Measurements from ENCODE around the gene DDX3X. TPM values are rescaled to one million over a fixed set of nuclear protein-coding genes. Genes with fewer than 3 reads are reported as not detected.

Gene DDX3X
- total RNA-seq, 1 donor from 2014 or later, result 264 TPM

DNA sequence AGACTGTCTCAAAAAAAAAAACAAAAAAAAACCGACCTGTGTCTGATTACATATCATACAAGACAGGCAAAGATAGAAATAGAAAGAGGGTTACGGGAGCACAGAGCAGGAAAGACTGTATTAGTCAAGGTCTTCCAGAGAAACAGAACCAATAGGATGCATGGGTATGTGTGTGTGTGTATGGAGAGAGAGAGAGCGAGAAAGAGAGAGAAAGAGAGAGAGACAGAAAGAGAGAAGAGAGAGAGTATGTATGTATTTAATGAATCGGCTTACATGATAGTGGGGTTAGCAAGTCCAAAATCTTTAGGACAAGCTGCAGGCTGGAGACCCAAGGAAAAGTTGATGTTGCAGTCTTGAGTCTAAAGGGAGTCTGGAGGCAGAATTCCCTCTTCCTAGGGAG is 7.5 kb upstream of the DDX3X start:
- Histone ChIP-seq H3K4me1 (no peaks in the 10 kb centered on the region), H3F3A (ENCODE audit: low read depth) (peaks cover 5% of the 10 kb centered on the region), H3K9ac (no peak overlapping the region), H3K4me2 (no peak overlapping the region), H3K27ac (no peak overlapping the region), H2AFZ (replicated peaks) (no peak overlapping the region), H3K36me3 (no peaks in the 10 kb centered on the region), H3K27me3 (no peaks in the 10 kb centered on the region), H3K4me3 (no peak overlapping the region), H3K9me3 (ENCODE audit: low read depth) (no peaks in the 10 kb centered on the region), H3K79me2 (ENCODE audit: low read depth) (peaks cover 5% of the 10 kb centered on the region), H4K20me1 (ENCODE audit: low read depth) (no peaks in the 10 kb centered on the region)
- no peak for DNase-seq (ENCODE audit: low spot score)
- Mint-ChIP-seq H3K27ac (no peak overlapping the region), H3K36me3 (no peaks in the 10 kb centered on the region), H3K4me3 (no peak overlapping the region), H3K27me3 (ENCODE audit: insufficient read depth, low read depth) (no peaks in the 10 kb centered on the region), H3K9me3 (peaks cover 8% of the 10 kb centered on the region), H3K4me1 (no peaks in the 10 kb centered on the region)
- no peak for TF ChIP-seq EZH2phosphoT487 (IDR thresholded peaks at IDR 0.05)
- no peak for TF ChIP-seq EZH2 (IDR thresholded peaks at IDR 0.05)
- no peak for TF ChIP-seq CTCF (IDR thresholded peaks at IDR 0.05)

GRCh38 chrX:41327341-41327740 is 6.6 kb upstream of the DDX3X start:
- Histone ChIP-seq H2AFZ (replicated peaks) (no peak overlapping the region), H3K27ac (no peak overlapping the region), H3K79me2 (ENCODE audit: low read depth) (peaks cover 14% of the 10 kb centered on the region), H3K9ac (no peak overlapping the region), H3K4me1 (peaks cover 7% of the 10 kb centered on the region), H3K27me3 (no peaks in the 10 kb centered on the region), H3K4me3 (no peak overlapping the region), H4K20me1 (ENCODE audit: low read depth) (no peaks in the 10 kb centered on the region), H3K9me3 (ENCODE audit: low read depth) (no peaks in the 10 kb centered on the region), H3K36me3 (no peaks in the 10 kb centered on the region), H3F3A (ENCODE audit: low read depth) (peaks cover 7% of the 10 kb centered on the region), H3K4me2 (no peak overlapping the region)
- no peak overlapping the region for H3K27ac Mint-ChIP-seq
- peaks cover 3% of the 10 kb centered on the region for H3K4me1 Mint-ChIP-seq
- no peak for DNase-seq (ENCODE audit: low spot score)
- H3K36me3 Mint-ChIP-seq, result no peaks in the 10 kb centered on the region
- TF ChIP-seq CTCF (IDR thresholded peaks at IDR 0.05) (no peak), EZH2 (IDR thresholded peaks at IDR 0.05) (no peak), EZH2phosphoT487 (IDR thresholded peaks at IDR 0.05) (no peak)
- no peak overlapping the region for H3K4me3 Mint-ChIP-seq
- peaks cover 10% of the 10 kb centered on the region for H3K9me3 Mint-ChIP-seq
- H3K27me3 Mint-ChIP-seq (ENCODE audit: insufficient read depth, low read depth), result peaks cover under 1% of the 10 kb centered on the region

GRCh38 chrX:41329101-41329500 is 4.9 kb upstream of the DDX3X start:
- Mint-ChIP-seq H3K4me1 (peaks cover 5% of the 10 kb centered on the region), H3K36me3 (no peaks in the 10 kb centered on the region), H3K27ac (no peak overlapping the region), H3K27me3 (ENCODE audit: insufficient read depth, low read depth) (peaks cover 9% of the 10 kb centered on the region), H3K4me3 (no peak overlapping the region), H3K9me3 (peaks cover 8% of the 10 kb centered on the region)
- no peak for DNase-seq (ENCODE audit: low spot score)
- TF ChIP-seq EZH2phosphoT487 (IDR thresholded peaks at IDR 0.05) (no peak), EZH2 (IDR thresholded peaks at IDR 0.05) (no peak), CTCF (IDR thresholded peaks at IDR 0.05) (no peak)
- no peak overlapping the region for H3K9ac ChIP-seq
- no peak overlapping the region for H2AFZ ChIP-seq (replicated peaks)
- H3K9me3 ChIP-seq (ENCODE audit: low read depth), result no peaks in the 10 kb centered on the region
- H3K4me2 ChIP-seq, result no peak overlapping the region
- H3K4me3 ChIP-seq, result no peak overlapping the region
- no peaks in the 10 kb centered on the region for H3K27me3 ChIP-seq
- no peak overlapping the region for H3K27ac ChIP-seq
- no peaks in the 10 kb centered on the region for H4K20me1 ChIP-seq (ENCODE audit: low read depth)
- peaks cover 7% of the 10 kb centered on the region for H3K4me1 ChIP-seq
- H3K79me2 ChIP-seq (ENCODE audit: low read depth), result peaks cover 19% of the 10 kb centered on the region
- H3F3A ChIP-seq (ENCODE audit: low read depth), result peaks cover 22% of the 10 kb centered on the region
- H3K36me3 ChIP-seq, result no peaks in the 10 kb centered on the region

All from neural progenitor cell (in vitro differentiated cells).